T-helper 2 cell treated with Interferon-gamma antibody and Interleukin-4, amounts not matched to agents 100 ng/mL and 5 ng/mL, for 36 hours (primary cell): Measurements from ENCODE around the gene MAGIX. TPM values are rescaled to one million over a fixed set of nuclear protein-coding genes. Genes with fewer than 3 reads are reported as not detected.

Experiments used
- intact Hi-C: fragments of 100-400 bp; cut with micrococcal nuclease; formaldehyde crosslinking; loops from one replicate; pipeline ENCODE4 v1.15.1; 2023
- total RNA-seq: library from RNA; stranded (reverse); gene quantifications from 2 replicates; pipeline ENCODE4 v1.2.3, GENCODE V29; 2022

MAGIX gene
- total RNA-seq, 1 donor from 2014 or later = 2.3 TPM

DNA sequence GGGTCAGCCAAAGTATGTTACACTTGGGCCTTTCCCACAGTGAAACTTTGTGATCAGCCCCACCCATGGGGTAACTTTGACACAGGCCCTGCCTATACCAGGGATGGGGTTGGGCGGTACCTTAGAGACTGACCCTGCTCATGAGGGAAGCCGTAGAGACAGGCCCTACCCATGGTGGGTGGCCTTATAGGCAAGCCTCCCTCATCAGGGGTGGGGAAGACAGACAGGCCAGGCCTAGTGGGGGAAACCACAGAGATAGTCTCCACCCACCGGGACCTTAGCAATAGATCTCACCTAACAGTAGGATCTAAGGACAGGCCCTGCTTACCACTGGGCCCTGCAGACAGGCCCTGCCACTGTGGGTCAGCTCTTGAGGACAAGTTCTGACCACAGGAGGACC lies 16.0 kb downstream of the MAGIX start:
- intact Hi-C loops = no loop called here

DNA sequence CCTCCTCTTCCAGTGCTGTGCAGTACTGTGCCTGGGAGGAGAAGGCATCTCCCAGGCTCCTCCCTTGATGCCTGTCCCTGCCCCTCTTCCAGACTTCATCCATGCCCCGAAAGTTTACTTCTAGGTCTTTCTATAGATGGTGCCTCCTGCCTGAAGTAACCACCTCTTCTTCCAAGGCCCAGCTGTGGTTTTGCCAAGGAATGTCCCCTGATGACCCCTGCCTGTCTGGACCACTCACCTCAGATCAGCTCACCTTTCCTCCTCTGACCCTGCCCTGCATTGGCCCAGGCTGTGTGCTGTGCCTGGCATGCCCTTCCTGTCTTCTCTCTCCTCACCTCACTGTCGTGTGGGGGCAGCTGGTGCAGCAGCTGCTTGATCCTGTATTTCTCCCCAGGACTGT lies 16.8 kb downstream of the MAGIX start:
- intact Hi-C loops = no loop called here

DNA sequence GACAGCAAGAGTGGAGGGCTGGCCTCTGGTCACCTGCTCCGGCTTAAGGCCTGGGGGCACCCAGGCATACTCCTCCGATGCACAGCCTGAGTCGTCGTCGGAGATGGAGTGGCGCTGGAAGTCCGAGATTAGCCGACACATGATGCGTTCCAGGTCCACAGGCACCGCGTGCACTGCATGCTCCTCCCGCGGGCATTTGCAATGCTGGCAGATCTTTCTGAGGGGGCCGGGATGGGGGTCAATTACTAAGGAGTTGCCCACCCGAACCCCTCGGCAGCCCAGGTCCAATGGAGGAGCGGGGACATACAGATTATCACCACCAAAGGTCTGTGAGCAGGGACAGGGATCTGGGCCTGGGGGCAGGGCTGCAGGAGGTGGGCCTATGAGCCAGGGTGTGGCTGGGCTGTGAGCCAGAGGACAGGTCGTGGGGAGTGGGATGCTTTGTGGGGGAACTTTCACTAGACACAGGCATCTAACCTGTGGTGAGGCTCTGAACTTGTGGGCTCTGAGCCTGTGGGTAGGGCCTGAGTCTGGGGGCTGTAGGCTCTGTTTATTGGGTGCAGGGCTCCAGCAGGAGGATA lies 21.2 kb downstream of the MAGIX start:
- intact Hi-C loops = no loop called here

DNA sequence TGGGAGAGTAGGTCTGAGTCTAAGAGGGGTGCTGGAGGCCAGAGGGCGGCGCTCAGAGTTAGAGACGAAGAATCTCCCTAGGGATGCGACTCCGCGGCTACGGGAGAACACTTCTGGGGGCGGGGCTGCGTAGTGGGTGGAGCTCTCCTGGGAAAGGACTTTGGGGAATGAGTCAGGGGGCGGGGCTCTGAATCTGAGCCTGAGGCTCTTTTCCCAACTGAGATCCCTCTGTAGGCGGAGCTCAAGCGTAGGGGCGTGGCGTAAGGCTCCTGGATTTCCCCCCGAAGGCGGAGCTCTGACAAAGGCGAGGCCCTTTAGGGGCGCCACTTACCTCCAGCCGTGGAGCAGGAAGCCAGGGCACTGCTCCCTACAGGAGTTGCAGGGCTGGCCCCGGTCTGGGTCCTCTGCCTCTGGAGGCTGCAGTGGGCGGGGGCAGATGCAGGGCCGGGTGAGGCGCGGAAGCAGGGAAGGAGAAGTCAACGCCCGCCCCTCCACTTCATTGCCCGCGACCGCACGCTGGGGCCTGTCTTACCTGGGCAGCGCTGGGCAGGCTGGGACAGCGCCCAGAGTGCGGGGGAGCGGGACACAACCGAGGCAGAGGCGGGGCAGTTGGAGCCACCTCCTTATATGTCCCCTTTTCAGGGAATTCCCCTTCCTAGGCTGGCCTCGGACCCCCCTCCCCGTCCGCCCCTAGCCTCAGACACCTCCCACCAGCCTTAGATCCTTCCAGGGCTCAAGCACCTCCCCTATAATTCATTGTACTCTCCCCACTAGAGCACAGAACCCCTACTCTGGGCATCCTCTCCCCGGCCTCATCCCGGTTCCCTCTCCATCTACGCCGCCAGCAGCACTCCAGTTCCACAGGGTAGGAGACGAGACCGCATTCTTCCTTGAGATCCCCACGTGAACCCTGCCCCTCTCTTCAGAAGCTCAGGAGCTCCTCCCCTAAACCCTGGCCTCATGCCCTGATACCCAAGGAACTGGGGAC lies 22.0 kb downstream of the MAGIX start:
- intact Hi-C loops = loop anchor here (1.0 kb wide), 1 partner anchor 12 kb away; no protein-coding TSS in a partner anchor

DNA sequence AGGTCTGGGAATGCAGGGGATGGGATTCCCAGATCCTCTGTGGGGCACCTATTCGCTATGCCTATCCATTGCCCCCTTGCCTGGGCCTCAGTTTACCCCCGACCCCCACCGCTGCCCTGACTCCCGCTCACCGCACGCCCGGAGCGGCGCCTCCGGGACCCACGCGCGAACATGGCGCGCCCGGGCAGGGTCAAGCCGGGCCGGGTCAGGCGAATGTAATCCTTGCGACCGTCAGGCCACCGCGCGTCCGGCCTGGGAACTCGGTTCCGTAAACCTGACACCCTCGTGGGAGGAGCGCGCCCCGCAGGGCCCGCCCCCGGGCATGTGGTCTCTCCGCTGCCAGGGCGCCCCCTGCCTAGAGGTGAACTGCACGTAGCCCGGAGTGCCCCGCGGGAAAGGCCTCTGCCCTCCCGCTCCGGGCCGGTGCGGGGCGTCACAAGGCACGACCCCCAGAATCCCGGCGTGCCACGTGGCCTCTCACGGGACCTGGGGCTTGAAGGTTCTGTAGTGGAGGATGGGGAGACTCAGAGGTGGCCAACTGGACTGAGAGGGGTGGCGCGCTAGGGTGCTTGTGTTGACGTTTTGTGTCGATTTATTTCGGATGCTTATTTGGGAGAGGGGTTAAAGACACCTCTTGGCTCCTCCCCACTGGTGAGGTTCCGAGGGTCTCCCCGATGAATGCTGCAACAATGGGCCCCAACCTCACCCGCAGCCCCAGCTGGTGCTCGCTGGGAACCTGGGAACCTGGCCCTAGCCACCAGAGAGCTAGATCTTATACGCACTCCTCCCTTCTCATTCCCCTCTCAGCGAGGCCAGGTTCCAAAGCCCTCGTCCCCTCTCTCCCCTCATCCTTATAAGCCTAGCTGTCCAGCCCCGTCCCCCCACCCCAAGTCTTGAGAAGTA lies 23.8 kb downstream of the MAGIX start, which contains the start of gene PRICKLE3:
TSS of gene PRICKLE3 (minus strand) at position 249 of the 903 bp plus-strand sequence. CDS start at position 173, 76 bp downstream.
- intact Hi-C loops = no loop called here

DNA sequence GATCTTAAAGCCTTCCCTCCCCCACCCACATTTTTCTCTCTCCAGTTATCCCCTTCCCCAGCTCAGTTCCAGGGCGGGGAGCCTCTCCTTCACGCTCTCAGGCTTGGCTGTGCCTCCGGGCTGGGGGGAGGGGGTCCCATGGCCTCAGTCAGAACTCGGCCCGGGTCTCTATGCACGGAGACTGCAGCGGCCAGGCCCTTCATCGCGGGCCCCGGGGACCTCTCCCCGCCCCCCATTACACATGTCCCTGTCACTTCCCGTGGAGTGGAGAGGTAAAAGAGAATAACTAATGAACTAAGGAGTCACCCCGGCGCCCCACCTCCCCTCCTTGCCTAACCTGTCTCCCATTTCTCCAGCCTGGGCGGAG lies 24.5 kb downstream of the MAGIX start:
- intact Hi-C loops = no loop called here

DNA sequence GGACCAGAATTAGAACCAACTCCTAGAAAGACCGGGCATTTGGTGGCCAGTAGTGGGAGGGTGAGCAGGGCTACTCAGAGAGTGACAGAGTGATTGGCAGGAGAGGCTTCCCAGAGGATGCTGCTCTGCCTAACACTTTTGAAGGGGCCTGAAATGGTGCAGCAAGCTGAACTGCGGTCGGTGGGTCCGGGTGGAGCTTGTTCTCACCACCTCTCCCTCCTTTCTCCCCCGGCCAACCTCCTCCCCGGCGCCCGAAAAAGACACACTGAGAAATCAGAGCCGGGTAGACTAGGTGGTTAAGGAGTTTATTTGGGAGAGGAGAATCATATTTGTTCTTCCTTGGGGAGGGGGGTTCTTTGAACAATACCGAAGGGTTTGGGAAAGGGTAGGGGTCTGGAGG lies 25.0 kb downstream of the MAGIX start:
- intact Hi-C loops = no loop called here

DNA sequence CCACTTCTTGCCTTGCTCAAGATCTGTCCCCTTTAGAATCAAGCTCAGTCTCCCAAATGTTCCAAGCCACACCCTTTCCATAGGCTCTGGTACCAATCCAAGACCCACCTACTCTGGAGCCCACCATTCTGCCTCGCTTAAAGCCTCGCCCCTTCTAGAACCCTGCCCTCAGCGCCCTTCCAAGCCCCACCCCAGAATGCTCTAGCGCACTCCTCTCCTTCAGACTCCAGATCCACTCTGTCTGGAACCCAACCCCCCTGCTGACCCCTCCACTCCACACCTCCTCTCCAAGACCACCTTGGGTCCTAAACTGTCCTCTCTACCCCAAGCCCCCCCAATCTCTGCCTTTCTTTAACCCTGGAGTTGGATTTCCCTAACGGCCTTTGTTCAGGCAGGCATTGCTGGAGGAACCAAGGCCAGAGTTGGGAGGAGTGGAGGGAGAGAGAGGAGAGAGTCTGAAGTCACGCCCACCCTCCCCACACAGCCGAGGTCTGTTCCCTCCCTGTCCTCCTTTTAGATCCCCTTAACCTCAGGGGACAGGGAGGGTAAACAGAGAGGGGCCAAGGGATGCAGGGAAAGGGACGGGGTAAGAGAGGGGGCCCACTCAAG lies 26.0 kb downstream of the MAGIX start:
- intact Hi-C loops = no loop called here

DNA sequence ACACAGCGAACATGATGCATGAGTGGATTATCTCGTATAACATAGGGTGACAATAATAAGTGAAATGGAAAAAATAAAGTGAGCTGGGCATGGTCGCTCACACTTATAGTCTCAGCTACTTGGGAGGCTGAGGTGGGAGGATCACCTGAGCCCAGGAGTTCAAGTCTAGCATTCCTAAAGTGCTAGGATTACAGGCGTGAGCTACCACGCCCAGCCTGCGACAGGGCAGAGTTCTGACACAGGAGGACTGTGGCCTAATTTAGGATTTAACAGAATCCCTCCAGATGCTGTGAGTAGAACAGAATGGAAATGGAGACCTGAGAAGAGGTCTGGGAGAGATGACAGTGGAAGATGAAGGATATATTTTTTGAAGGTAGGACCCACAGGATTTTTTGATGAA lies 27.0 kb downstream of the MAGIX start:
- intact Hi-C loops = loop anchor here (2.0 to 10.0 kb wide), 4 partner anchors 23 to 688 kb away; partner anchors contain the start of gene USP27X

DNA sequence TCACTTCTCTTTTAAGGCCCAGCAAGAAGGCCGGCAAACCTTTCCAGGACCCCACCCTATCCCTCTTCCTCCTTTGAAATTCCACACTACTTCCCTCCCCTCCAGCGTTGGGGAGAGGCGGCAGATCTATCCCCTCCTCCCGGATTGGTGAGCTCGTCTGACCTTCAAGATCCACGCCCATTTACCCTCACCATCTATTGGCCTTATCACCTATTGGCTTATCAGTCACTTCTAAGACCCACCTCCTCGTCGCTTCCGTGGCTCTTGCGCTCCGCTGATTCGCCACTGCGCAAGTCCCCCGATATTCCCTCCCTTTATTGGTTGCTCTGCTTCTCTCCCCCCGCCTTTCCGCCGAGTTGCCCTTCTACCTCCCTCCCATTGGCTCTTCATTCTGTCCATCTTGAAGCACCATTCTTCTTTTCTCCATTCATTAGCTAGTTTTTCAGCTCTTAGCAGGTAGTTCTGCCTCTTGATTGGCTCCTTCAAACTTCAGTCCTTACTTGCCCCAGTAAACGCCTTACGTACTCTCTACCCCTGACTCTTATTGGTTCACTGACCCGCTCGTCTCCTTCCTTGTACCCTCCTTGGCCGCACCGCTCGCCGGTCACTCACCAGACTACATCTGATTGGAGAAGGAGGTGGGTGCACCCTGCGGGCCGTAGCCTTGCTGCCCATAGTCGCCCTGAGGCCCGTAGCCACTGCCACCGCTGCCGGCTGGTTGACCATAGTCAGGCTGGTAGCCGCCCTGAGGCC lies 28.4 kb downstream of the MAGIX start:
- intact Hi-C loops = loop anchor here (1.0 to 10.0 kb wide), 7 partner anchors 9 to 686 kb away; partner anchors contain the start of genes GPKOW, PPP1R3F, SYP and USP27X

DNA sequence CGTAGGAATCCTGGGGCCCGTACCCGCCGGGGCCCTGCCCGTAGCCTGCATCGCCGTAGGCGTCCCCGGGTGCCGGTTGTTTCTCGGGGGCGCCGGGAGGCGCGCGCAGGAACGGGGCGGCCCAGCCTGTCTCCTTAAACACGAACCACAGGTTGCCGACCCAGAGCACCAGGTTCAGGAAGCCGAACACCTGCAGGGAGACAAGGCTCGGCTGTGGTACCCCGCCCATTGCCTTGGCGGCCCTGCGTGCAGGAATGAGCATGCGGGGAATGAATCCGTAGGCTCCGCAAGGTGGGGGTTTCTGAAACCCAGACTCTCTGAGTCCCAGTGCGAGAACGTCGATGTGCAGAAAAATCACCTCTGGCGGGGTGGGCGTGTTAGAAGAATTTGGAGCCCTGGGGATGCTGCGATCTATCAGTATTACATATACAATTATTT lies 29.0 kb downstream of the MAGIX start:
- intact Hi-C loops = loop anchor here (1.0 to 10.0 kb wide), 7 partner anchors 9 to 686 kb away; partner anchors contain the start of genes GPKOW, PPP1R3F, SYP and USP27X

DNA sequence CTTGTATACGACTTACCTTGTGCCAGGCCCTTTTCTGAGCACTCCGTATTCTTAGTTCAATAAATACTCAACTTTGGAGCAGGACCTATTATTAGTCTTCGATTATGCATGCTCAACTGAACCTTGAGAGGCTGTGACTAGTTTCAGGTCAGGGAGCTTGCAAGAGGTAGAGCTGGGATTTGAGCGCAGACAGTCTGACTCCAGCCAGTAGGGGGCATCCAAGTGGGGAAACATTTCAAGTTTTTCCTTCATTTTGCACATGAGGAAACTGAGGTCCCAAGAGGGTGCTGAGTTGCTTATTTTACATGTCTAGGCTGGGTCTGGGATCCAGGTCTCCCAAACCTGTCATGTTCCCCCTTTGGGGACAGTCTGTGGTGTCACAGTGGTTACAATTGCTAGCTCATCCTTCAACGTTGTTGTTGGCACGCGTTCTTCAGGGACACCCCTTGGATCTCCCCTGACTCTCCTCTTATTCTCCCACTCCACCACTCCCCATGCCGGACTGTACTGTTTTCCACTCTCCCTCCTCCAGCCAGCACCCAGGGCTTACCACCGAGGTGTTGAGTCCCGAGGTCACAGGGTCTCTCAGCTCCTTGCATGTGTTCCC lies 30.3 kb downstream of the MAGIX start:
- intact Hi-C loops = loop anchor here (5.0 to 10.0 kb wide), 3 partner anchors 258 to 684 kb away; partner anchors contain the start of gene USP27X

DNA sequence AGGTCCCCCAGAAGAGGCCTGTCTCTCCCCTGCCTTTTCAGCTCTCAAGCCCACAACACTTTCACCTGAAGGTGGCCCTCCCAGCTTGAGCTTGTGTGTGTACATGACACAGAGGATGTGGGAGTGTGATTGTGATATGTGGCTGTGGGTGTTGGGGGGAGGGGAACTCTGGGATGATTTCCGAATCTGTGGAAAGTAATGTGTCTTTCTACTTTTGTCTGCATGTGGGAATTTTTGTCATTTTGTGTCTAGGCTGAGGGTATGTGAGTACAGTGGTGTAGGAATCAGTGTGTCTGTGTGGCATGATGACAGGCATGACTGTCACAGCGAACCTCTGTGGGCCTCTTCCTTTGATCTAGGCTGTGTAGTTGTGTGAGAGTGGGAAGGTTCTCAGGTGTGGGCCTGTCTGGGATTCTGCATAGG lies 31.0 kb downstream of the MAGIX start:
- intact Hi-C loops = loop anchor here (5.0 to 10.0 kb wide), 3 partner anchors 259 to 684 kb away; partner anchors contain the start of gene USP27X

DNA sequence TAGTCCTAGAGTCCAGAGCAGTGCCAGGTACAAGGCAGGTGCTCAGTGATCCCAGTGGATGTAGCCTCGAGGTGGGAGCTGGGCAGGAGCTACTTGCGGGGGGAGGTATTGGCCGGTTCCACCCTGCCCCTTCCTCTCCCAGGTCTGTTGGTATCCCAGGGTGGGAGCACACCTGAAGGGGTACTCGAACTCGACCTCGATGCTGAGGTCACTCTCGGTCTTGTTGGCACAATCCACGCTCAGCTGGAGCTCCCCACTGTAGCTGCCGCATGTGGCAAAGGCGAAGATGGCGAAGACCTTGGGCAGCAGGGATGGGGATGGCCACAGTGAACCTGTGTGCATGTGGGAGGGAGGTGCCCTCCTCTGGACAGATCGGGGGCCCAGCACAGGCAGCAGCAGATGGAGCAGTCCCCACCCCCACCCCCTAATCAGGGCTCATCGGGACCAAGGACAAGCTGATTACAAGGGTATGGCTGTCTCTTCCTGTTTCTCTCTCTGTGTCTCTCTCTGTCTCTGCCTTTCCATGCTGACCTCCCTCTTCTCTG lies 35.1 kb downstream of the MAGIX start:
- intact Hi-C loops = loop anchor here (10.0 kb wide), 1 partner anchor 263 kb away; no protein-coding TSS in a partner anchor

DNA sequence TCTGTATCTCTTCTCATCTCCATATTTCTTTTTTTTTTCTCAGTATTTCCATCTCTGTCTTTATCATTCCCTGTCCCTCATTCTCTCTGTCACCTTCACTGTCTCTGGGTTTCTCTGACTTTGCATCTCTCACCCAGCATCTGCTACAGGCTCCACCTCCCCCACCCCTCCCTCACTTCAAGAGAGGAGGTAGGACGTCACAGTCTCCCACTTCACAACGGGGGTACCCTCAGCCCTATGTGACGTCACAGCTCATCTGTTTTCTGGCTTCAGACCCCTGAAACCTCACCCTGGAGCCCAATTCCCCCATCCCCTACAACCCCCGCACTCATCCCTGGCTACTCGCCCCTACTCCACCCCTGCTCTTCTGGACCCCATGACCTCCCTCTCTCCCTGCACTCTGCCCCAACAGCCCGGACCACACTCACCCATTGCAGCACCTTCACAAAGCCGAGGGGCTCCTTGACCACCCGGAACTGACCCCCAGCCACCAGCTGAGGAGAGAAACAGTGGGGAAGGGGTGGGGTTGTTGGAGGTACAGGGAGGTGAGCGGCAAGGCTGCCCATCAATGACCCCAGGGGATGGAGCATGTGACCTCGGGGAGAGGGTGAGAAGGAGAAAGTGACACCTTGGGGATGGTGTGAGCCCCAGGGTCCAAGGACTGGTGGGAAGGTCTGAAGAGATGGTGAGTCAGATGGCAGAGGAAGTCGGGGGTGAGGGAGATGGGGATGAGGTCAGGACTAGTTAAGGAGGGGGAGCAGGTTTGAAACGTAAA lies 36.2 kb downstream of the MAGIX start:
- intact Hi-C loops = loop anchor here (10.0 kb wide), 1 partner anchor 264 kb away; no protein-coding TSS in a partner anchor

DNA sequence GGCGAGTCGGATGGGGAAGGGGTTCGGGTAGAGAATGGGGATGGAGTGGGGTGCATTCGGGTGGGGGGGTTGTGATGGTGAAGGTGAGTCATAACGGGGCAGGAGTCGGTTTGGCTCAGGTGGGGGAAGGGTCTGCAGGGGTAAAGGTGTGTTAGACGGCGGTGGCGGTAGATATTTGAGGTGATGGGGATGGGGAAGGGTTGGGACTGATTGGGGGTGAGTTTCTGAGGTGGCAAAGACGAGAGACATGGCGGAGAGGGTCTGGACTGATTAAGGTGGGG lies 36.7 kb downstream of the MAGIX start:
- intact Hi-C loops = loop anchor here (10.0 kb wide), 1 partner anchor 264 kb away; no protein-coding TSS in a partner anchor

DNA sequence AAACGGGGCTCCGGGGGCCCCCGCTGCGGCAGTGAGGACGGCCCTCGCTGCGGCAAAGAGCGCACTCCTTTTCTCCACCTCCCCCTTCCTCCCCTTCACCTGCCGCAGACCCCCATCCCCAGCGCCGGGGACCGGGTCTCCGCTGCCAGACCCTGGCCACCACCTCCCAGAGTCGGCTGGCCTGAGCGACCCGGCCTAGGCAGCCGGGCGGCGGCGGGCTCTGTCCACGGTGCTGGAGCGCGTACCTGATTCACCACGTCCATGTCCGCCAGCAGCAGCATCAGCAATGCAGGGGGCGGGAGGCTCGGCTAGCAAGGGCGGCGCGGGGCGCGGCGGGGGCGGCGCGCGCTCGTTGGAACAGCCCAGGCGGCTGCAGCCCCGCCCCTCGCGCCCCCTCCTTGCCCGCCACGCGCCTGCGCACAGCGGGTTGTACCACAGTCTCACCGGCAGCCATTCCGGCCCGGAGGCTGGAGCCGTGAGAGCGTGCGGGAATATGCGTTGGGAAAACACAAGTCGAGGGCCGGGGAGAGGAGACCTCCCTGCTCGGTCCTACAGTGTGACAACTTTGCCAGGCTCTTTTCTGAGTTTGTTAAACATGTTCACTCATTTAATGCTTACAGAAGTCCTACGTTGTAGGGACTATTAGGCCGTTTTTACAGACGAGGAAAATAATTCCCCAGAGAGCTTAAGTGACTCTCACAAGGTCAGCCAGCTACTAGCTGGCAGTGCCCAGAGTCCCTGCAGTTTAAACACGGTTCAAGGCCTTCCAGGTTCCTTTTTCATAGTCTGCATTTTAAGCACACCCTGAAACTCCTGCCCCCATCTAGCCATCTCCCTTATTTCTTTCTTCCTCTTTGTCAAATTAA lies 37.6 kb downstream of the MAGIX start, which contains the start of gene SYP:
TSS of gene SYP (minus strand) at position 288 of the 866 bp plus-strand sequence. CDS start at position 281, 7 bp downstream.
- intact Hi-C loops = loop anchor here (1.0 to 10.0 kb wide), 6 partner anchors 9 to 265 kb away; partner anchors contain the start of genes CCDC22 and PPP1R3F
